ENCODE measurements around the gene COL18A1.

DNA sequence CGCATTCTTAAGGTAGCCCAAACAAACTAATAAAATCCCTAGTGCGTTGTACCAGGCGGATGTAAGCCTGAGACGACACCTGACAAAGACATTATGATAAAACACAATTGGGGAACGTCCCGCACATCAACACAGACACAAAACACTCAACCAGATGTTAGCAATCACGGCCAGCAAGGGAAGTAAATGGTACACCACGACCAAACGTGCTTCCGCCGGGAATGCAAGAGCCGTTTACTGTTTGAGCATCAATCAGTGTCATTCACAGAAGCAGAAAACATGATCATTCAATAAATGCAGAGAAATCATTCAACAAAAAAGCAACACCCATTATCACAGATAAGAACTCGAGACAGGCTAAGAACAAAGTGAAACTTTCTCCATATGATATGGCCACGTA is 49.4 kb upstream of the COL18A1 start:
- TF ChIP-seq, protein P1, sequence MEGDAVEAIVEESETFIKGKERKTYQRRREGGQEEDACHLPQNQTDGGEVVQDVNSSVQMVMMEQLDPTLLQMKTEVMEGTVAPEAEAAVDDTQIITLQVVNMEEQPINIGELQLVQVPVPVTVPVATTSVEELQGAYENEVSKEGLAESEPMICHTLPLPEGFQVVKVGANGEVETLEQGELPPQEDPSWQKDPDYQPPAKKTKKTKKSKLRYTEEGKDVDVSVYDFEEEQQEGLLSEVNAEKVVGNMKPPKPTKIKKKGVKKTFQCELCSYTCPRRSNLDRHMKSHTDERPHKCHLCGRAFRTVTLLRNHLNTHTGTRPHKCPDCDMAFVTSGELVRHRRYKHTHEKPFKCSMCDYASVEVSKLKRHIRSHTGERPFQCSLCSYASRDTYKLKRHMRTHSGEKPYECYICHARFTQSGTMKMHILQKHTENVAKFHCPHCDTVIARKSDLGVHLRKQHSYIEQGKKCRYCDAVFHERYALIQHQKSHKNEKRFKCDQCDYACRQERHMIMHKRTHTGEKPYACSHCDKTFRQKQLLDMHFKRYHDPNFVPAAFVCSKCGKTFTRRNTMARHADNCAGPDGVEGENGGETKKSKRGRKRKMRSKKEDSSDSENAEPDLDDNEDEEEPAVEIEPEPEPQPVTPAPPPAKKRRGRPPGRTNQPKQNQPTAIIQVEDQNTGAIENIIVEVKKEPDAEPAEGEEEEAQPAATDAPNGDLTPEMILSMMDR (IDR thresholded peaks at IDR 0.05) = no peak
- TF ChIP-seq POLR2A (IDR thresholded peaks at IDR 0.05) = no peak
